GM12892 (cell line): Measurements from ENCODE around the gene CATSPERB.

Experiments
- POLR2A ChIP-seq: IDR thresholded peaks from 2 replicates; pipeline ENCODE4 v1.6.1; 2011; ENCODE audit warnings: low read depth, low read length, control low read depth
- POLR2AphosphoS5 ChIP-seq: IDR thresholded peaks from 2 replicates; pipeline ENCODE4 v1.6.1; 2011; ENCODE audit warnings: low read depth, low read length, control low read depth
- TAF1 ChIP-seq: IDR thresholded peaks from 2 replicates; pipeline ENCODE4 v1.6.1; 2011; ENCODE audit warnings: low read depth, mild to moderate bottlenecking, control low read depth, low read length, borderline replicate concordance

- TF ChIP-seq POLR2A (no peak), POLR2AphosphoS5 (no peak), TAF1 (no peak)
Observed at GRCh38 chr14:91681118-91681517, 50.8 kb downstream of the CATSPERB start.
